ENCODE results near the gene PPFIA1. TPM values are rescaled to one million over a fixed set of nuclear protein-coding genes. Genes with fewer than 3 reads are reported as not detected.

PPFIA1 gene
- total RNA-seq, 1 experiment from 2014 or later = 63.4 TPM

- Mint-ChIP-seq H3K27me3 (ENCODE audit: low read depth) (peaks cover 6% of the 10 kb centered on the region), H3K9me3 (peaks cover 0 to 2% of the 10 kb centered on the region in 2 experiments; a peak in 1 of 5 replicates), H3K4me3 (no peak overlapping the region), H3K36me3 (ENCODE audit: insufficient read depth in 1 of 3, low read depth in 3 of 3) (no peaks in the 10 kb centered on the region), H3K4me1 (no peaks in the 10 kb centered on the region), H3K27ac (no peak overlapping the region; a peak in 1 of 7 replicates)
- H3K4me2 ChIP-seq (ENCODE audit: insufficient read depth, insufficient read length, low read length) = no peak overlapping the region
- H3K27me3 ChIP-seq (ENCODE audit: insufficient read depth, low read length) = no peaks in the 10 kb centered on the region
- no peaks in the 10 kb centered on the region for H3K23me2 ChIP-seq (ENCODE audit: insufficient read length, low read depth, low read length, poor library complexity, severe bottlenecking)
- no peak overlapping the region for H4K91ac ChIP-seq (ENCODE audit: insufficient read length, low read depth, low read length)
- H4K5ac ChIP-seq (ENCODE audit: insufficient read length, low read depth, low read length) = no peak overlapping the region
- H3K27ac ChIP-seq (ENCODE audit: insufficient read length, low read depth, low read length) = no peak overlapping the region
- no peak overlapping the region for H2AK5ac ChIP-seq (ENCODE audit: insufficient read length, low read length)
- no peak overlapping the region for H3K9ac ChIP-seq (ENCODE audit: extremely low read depth, insufficient read length, low read length)
- no peak overlapping the region for H3K18ac ChIP-seq (ENCODE audit: insufficient read length, low read depth, low read length)
- no peak overlapping the region for H2BK15ac ChIP-seq (ENCODE audit: low read depth, low read length)
- H3K14ac ChIP-seq (ENCODE audit: insufficient read depth, low read length) = no peak overlapping the region
- no peak overlapping the region for H3K23ac ChIP-seq (ENCODE audit: insufficient read length, low read depth, low read length)
- no peaks in the 10 kb centered on the region for H3K4me1 ChIP-seq (ENCODE audit: insufficient read depth, low read length)
- H2BK5ac ChIP-seq (ENCODE audit: insufficient read length, low read length) = no peak overlapping the region
- H4K8ac ChIP-seq (replicated peaks; ENCODE audit: insufficient read length, low read depth, low read length) = no peak overlapping the region
- H3T11ph ChIP-seq (ENCODE audit: low read length) = no peak overlapping the region
- H3K9me3 ChIP-seq (ENCODE audit: control insufficient read depth, low read depth, low read length) = no peaks in the 10 kb centered on the region
- TF ChIP-seq, protein P1, sequence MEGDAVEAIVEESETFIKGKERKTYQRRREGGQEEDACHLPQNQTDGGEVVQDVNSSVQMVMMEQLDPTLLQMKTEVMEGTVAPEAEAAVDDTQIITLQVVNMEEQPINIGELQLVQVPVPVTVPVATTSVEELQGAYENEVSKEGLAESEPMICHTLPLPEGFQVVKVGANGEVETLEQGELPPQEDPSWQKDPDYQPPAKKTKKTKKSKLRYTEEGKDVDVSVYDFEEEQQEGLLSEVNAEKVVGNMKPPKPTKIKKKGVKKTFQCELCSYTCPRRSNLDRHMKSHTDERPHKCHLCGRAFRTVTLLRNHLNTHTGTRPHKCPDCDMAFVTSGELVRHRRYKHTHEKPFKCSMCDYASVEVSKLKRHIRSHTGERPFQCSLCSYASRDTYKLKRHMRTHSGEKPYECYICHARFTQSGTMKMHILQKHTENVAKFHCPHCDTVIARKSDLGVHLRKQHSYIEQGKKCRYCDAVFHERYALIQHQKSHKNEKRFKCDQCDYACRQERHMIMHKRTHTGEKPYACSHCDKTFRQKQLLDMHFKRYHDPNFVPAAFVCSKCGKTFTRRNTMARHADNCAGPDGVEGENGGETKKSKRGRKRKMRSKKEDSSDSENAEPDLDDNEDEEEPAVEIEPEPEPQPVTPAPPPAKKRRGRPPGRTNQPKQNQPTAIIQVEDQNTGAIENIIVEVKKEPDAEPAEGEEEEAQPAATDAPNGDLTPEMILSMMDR (conservative IDR thresholded peaks at IDR 0.05) = no peak
- H3K4ac ChIP-seq (ENCODE audit: low read depth, low read length) = no peak overlapping the region
- no peak overlapping the region for H2BK20ac ChIP-seq (ENCODE audit: low read depth, low read length, poor library complexity, severe bottlenecking)
- no peak overlapping the region for H2BK12ac ChIP-seq (ENCODE audit: insufficient read length, low read depth, low read length)
- no peaks in the 10 kb centered on the region for H4K20me1 ChIP-seq (ENCODE audit: control insufficient read depth, insufficient read depth, insufficient read length)
- H3K79me2 ChIP-seq (ENCODE audit: insufficient read depth, low read length) = no peaks in the 10 kb centered on the region
- WGBS (ENCODE audit: extremely low coverage, insufficient read length, low lambda C conversion rate) = no CpG with 5 or more reads among the region's 11 CpGs
- H3K56ac ChIP-seq (ENCODE audit: insufficient read length, low read depth, low read length) = no peak overlapping the region
- no peaks in the 10 kb centered on the region for H3K79me1 ChIP-seq (ENCODE audit: insufficient read depth, low read depth, low read length, poor library complexity, severe bottlenecking)
- no peak for DNase-seq
- no peak overlapping the region for H2BK120ac ChIP-seq (ENCODE audit: low read depth, low read length, poor library complexity, severe bottlenecking)
- no peak overlapping the region for H2AFZ ChIP-seq (ENCODE audit: low read length)
These were observed 37.0 kb upstream of the PPFIA1 start for GRCh38 chr11:70233511-70233934.

Measured in H9 (cell line).